H1 (cell line): ENCODE data around the gene APMAP. TPM values are rescaled to one million over a fixed set of nuclear protein-coding genes. Genes with fewer than 3 reads are reported as not detected.

Experiments used
- CTCF ChIA-PET: fragments of 300-600 bp; sonication (Branson Sonifier 250); formaldehyde crosslinking; loops from one replicate; lab custom pipeline; 2021; ENCODE audit not compliant: partially characterized antibody; lab: Charles Lee
- POLR2A ChIA-PET: fragments of 300-600 bp; sonication (Branson Sonifier 250); formaldehyde crosslinking; loops from one replicate; lab custom pipeline; 2021; ENCODE audit warnings: inconsistent platforms; ENCODE audit not compliant: partially characterized antibody; lab: Charles Lee
- DNase-seq, 2 experiments: peaks; one replicate each; pipeline versions ENCODE4 v3.0.0 to v3.0.0-alpha.2; 2010 to 2022; ENCODE audit warnings: low spot score in 2 of 2, low read depth in 1 of 2, mixed read lengths in 1 of 2
- FAIRE-seq: peaks from 2 replicates; lab custom pipeline; 2011; peaks lifted over from hg19 to GRCh38; lab: Jason Lieb, UNC
- H2AFZ ChIP-seq: 2 replicates; pipeline ENCODE4 v1.8.1; 2012; ENCODE audit warnings: low read length, inconsistent platforms
- H2AK5ac ChIP-seq: 2 replicates; pipeline ENCODE4 v1.6.1; 2013; ENCODE audit warnings: low read depth, low read length
- H2BK120ac ChIP-seq: replicated peaks from 2 replicates; pipeline ENCODE3; 2013; ENCODE audit warnings: low read depth, low read length, inconsistent platforms
- H2BK12ac ChIP-seq: 2 replicates; pipeline ENCODE4 v1.6.1; 2013; ENCODE audit warnings: low read depth, low read length
- H2BK15ac ChIP-seq: 2 replicates; pipeline ENCODE4 v1.6.1; 2013; ENCODE audit warnings: low read length
- H2BK20ac ChIP-seq: 2 replicates; pipeline ENCODE4 v1.6.1; 2013; ENCODE audit warnings: low read length
- H2BK5ac ChIP-seq: 2 replicates; pipeline ENCODE4 v1.6.1; 2013; ENCODE audit warnings: low read depth, low read length
- H3K14ac ChIP-seq: 2 replicates; pipeline ENCODE4 v1.6.1; 2013; ENCODE audit warnings: inconsistent platforms; ENCODE audit not compliant: insufficient read length
- H3K18ac ChIP-seq: 2 replicates; pipeline ENCODE4 v1.6.1; 2013; ENCODE audit warnings: low read length; ENCODE audit errors: extremely low read depth
- H3K23ac ChIP-seq: 2 replicates; pipeline ENCODE4 v1.6.1; 2013; ENCODE audit warnings: inconsistent platforms; ENCODE audit not compliant: insufficient read length
- H3K23me2 ChIP-seq: 2 replicates; pipeline ENCODE4 v1.6.1; 2013; ENCODE audit warnings: low read depth, low read length
- H3K27ac ChIP-seq: 2 replicates; pipeline ENCODE4 v1.6.1; 2011; ENCODE audit warnings: low read depth, low read length, inconsistent platforms
- H3K27me3 ChIP-seq, 4 experiments: replicated peaks in 1 of 4; 1 replicate in 1 of 4; 2 replicates in 3 of 4; pipeline versions ENCODE4 v1.6.1 to v1.8.1; 2011 to 2013; ENCODE audit warnings: low read length in 3 of 4, mild to moderate bottlenecking in 3 of 4, inconsistent platforms in 2 of 4, mixed read lengths in 2 of 4, moderate library complexity in 1 of 4; ENCODE audit not compliant: control insufficient read depth in 3 of 4, insufficient read depth in 3 of 4; ENCODE audit errors: extremely low read depth in 1 of 4
- H3K36me3 ChIP-seq, 4 experiments: 2 replicates each; pipeline versions ENCODE4 v1.6.1 to v1.8.1; 2011 to 2013; ENCODE audit warnings: mild to moderate bottlenecking in 4 of 4, low read length in 3 of 4, moderate library complexity in 2 of 4, control low read depth in 1 of 4, inconsistent platforms in 1 of 4; ENCODE audit not compliant: insufficient read depth in 4 of 4, control insufficient read depth in 2 of 4
- H3K4ac ChIP-seq: replicated peaks from 2 replicates; pipeline ENCODE3; 2013; ENCODE audit warnings: low read length, low read depth, mixed read lengths, inconsistent platforms; ENCODE audit not compliant: insufficient read length
- H3K4me1 ChIP-seq, 4 experiments: replicated peaks in 1 of 4; 1 replicate in 1 of 4; 2 replicates in 3 of 4; pipeline versions ENCODE4 v1.6.1 to v1.8.1; 2011 to 2013; ENCODE audit warnings: low read length in 3 of 4, inconsistent platforms in 2 of 4, mixed read lengths in 1 of 4; ENCODE audit not compliant: insufficient read depth in 4 of 4, control insufficient read depth in 3 of 4
- H3K4me2 ChIP-seq, 2 experiments: 2 replicates each; pipeline versions ENCODE4 v1.6.1 to v1.8.1; 2011 to 2013; ENCODE audit warnings: low read depth in 2 of 2, low read length in 2 of 2, control low read depth in 1 of 2, inconsistent platforms in 1 of 2, mild to moderate bottlenecking in 1 of 2; ENCODE audit not compliant: insufficient read depth in 1 of 2
- H3K4me3 ChIP-seq, 4 experiments: fragments of 200-600, 300-600 bp in 1 of 4; sonication (generic), shearing (Covaris generic), sonication (Bioruptor Twin) in 1 of 4; 2 replicates each; pipeline versions ENCODE4 v1.5.1 to v1.8.1; 2011 to 2016; ENCODE audit warnings: low read length in 4 of 4, low read depth in 3 of 4, control low read depth in 2 of 4, inconsistent platforms in 2 of 4, mild to moderate bottlenecking in 2 of 4, mixed read lengths in 1 of 4, moderate library complexity in 1 of 4; ENCODE audit not compliant: insufficient read depth in 2 of 4; ENCODE audit errors: extremely low read depth in 1 of 4
- H3K56ac ChIP-seq: replicated peaks from 2 replicates; pipeline ENCODE3; 2013; ENCODE audit warnings: low read depth, mild to moderate bottlenecking, mixed read lengths, low read length, inconsistent platforms; ENCODE audit not compliant: insufficient read length
- H3K79me1 ChIP-seq: 2 replicates; pipeline ENCODE4 v1.6.1; 2013; ENCODE audit warnings: low read depth, low read length, control low read depth
- H3K79me2 ChIP-seq, 2 experiments: 2 replicates each; pipeline versions ENCODE4 v1.6.1 to v1.8.1; 2012 to 2013; ENCODE audit warnings: low read length in 2 of 2, mild to moderate bottlenecking in 2 of 2, inconsistent platforms in 1 of 2; ENCODE audit not compliant: insufficient read depth in 2 of 2, control insufficient read depth in 1 of 2
- H3K9ac ChIP-seq, 4 experiments: replicated peaks in 1 of 4; 1 replicate in 1 of 4; 2 replicates in 3 of 4; pipeline versions ENCODE4 v1.6.1 to v1.8.1; 2011 to 2013; ENCODE audit warnings: low read depth in 3 of 4, low read length in 3 of 4, control low read depth in 2 of 4, mild to moderate bottlenecking in 2 of 4, moderate library complexity in 2 of 4, inconsistent platforms in 1 of 4; ENCODE audit errors: extremely low read depth in 1 of 4
- H3K9me3 ChIP-seq, 2 experiments: 2 replicates each; pipeline versions ENCODE4 v1.6.1 to v1.8.1; 2012 to 2013; ENCODE audit warnings: mild to moderate bottlenecking in 2 of 2, moderate library complexity in 2 of 2, control low read depth in 1 of 2, inconsistent platforms in 1 of 2, low read depth in 1 of 2, low read length in 1 of 2, mixed read lengths in 1 of 2; ENCODE audit not compliant: insufficient read depth in 2 of 2
- H4K20me1 ChIP-seq, 2 experiments: replicated peaks in 1 of 2; 2 replicates each; pipeline versions ENCODE3 to v1.8.1; 2011 to 2013; ENCODE audit warnings: inconsistent platforms in 2 of 2, low read length in 2 of 2, mild to moderate bottlenecking in 1 of 2; ENCODE audit not compliant: insufficient read depth in 2 of 2, control insufficient read depth in 1 of 2
- H4K5ac ChIP-seq: 2 replicates; pipeline ENCODE4 v1.6.1; 2013; ENCODE audit warnings: low read length, low read depth, mixed read lengths, inconsistent platforms; ENCODE audit not compliant: insufficient read length
- H4K8ac ChIP-seq: 2 replicates; pipeline ENCODE4 v1.8.0; 2013; ENCODE audit warnings: mild to moderate bottlenecking, moderate library complexity, low read length, inconsistent platforms; ENCODE audit not compliant: insufficient read depth; ENCODE audit errors: extremely low read depth
- H4K91ac ChIP-seq: replicated peaks from 2 replicates; pipeline ENCODE3; 2013; ENCODE audit warnings: low read length, mixed read lengths, inconsistent platforms; ENCODE audit not compliant: insufficient read length
- CEBPB ChIP-seq: IDR thresholded peaks from 2 replicates; pipeline ENCODE4 v1.6.1; 2012; ENCODE audit warnings: low read depth, low read length
- CHD1 ChIP-seq: IDR thresholded peaks from 2 replicates; pipeline ENCODE4 v1.6.1; 2012; ENCODE audit warnings: low read depth, low read length, improper control_type of control experiment
- CTCF ChIP-seq, 3 experiments: IDR thresholded peaks; 1 replicate in 2 of 3; 2 replicates in 1 of 3; pipeline versions ENCODE4 v1.5.1 to v1.6.1; 2011; ENCODE audit warnings: low read length in 3 of 3, mild to moderate bottlenecking in 3 of 3, inconsistent platforms in 2 of 3, low read depth in 1 of 3, moderate library complexity in 1 of 3; ENCODE audit not compliant: insufficient read depth in 1 of 3; ENCODE audit errors: control extremely low read depth in 1 of 3
- E2F6 ChIP-seq: IDR thresholded peaks from 2 replicates; pipeline ENCODE4 v1.6.1; 2012; ENCODE audit warnings: inconsistent platforms
- JUND ChIP-seq: IDR thresholded peaks from 2 replicates; pipeline ENCODE4 v1.6.1; 2011; ENCODE audit warnings: mild to moderate bottlenecking, improper control_type of control experiment, low read length
- NANOG ChIP-seq: IDR thresholded peaks from 2 replicates; pipeline ENCODE4 v1.6.1; 2011; ENCODE audit warnings: low read length, low read depth, mild to moderate bottlenecking, inconsistent platforms; ENCODE audit not compliant: insufficient read depth, poor library complexity, severe bottlenecking
- SIN3A ChIP-seq, 2 experiments: IDR thresholded peaks in 1 of 2; conservative IDR thresholded peaks in 1 of 2; 2 replicates each; pipeline ENCODE4 v1.6.1; 2011 to 2012; ENCODE audit warnings: low read length in 2 of 2, improper control_type of control experiment in 1 of 2, low read depth in 1 of 2, mild to moderate bottlenecking in 1 of 2
- TCF12 ChIP-seq: IDR thresholded peaks from 2 replicates; pipeline ENCODE4 v1.6.1; 2011; ENCODE audit warnings: low read depth, mild to moderate bottlenecking, low read length
- USF2 ChIP-seq: IDR thresholded peaks from 2 replicates; pipeline ENCODE4 v1.6.1; 2011; ENCODE audit warnings: low read length, improper control_type of control experiment
- whole genome bisulfite sequencing, 2 experiments: shearing (Covaris generic) in 1 of 2; methylation state at CpG; one replicate each; pipeline versions ENCODE4 v1.1.6 to v1.1.7; 2013 to 2015; ENCODE audit warnings: low lambda C conversion rate in 2 of 2, mixed read lengths in 2 of 2, inconsistent platforms in 1 of 2, low coverage in 1 of 2, missing lambda C conversion rate in 1 of 2; ENCODE audit not compliant: insufficient replicate concordance in 2 of 2, insufficient coverage in 1 of 2, insufficient read length in 1 of 2; ENCODE audit errors: extremely low coverage in 1 of 2, missing lambda C conversion rate in 1 of 2; 5-methylcytosine and 5-hydroxymethylcytosine counted together
- polyA plus RNA-seq, 7 experiments: library from polyadenylated mRNA; depleted of rRNA in 3 of 7; stranded (reverse) in 5 of 7; unstranded in 2 of 7; fragments of >200 nt in 5 of 7; fragments of 200-250 nt in 2 of 7; gene quantifications; 1 replicate in 5 of 7; 2 replicates in 1 of 7; 4 replicates in 1 of 7; pipeline versions ENCODE4 v1.2.1 to v1.2.3, GENCODE V29; 2011 to 2013; ENCODE audit warnings: missing spikeins in 2 of 7, mixed read lengths in 2 of 7
- total RNA-seq: library from RNA; stranded (reverse); fragmentation: NEBNext Ultra II Directional; extraction: Animal tissue kit (Norgen Biotek cat#: 25700); gene quantifications from 2 replicates; pipeline ENCODE4 v1.2.1, GENCODE V29; 2021

APMAP gene
- total and polyA plus RNA-seq, 2 of the 8 experiments (the other 6 are each of a cell fraction or from before 2014, with no cell fraction given), result 31.3 to 66.0 TPM

GRCh38 chr20:24942679-24943078, 49.9 kb downstream of the APMAP start:
- Histone ChIP-seq H2AFZ (no peak overlapping the region), H3K23ac (no peak overlapping the region), H3K79me2 (no peaks in the 10 kb centered on the region), H3K4me3 (no peak overlapping the region), H3K9me3 (0 out of 4 replicates have a peak, but pooled peaks cover 0 to 9% of the 10 kb centered on the region in 2 experiments), H3K79me1 (no peaks in the 10 kb centered on the region), H3K4ac (no peak overlapping the region), H2AK5ac (no peak overlapping the region), H3K4me1 (no peaks in the 10 kb centered on the region), H2BK20ac (no peak overlapping the region), H3K18ac (no peak overlapping the region), H3K27ac (no peak overlapping the region), H3K23me2 (no peaks in the 10 kb centered on the region), H3K56ac (no peak overlapping the region), H3K14ac (no peak overlapping the region), H4K20me1 (no peaks in the 10 kb centered on the region), H3K9ac (no peak overlapping the region), H3K36me3 (no peaks in the 10 kb centered on the region), H4K5ac (no peak overlapping the region), H4K8ac (no peak overlapping the region), H4K91ac (no peak overlapping the region), H2BK12ac (no peak overlapping the region), H3K4me2 (no peak overlapping the region), H2BK120ac (no peak overlapping the region), H3K27me3 (no peaks in the 10 kb centered on the region), H2BK15ac (no peak overlapping the region), H2BK5ac (no peak overlapping the region)
- FAIRE-seq, result no peak
- peak in 1 of 2 experiments; percentile 20 for DNase-seq
- 81% methylated on average over 6 of the region's 6 CpGs; no CpG with 5 or more reads in 1 of the 2 experiments for WGBS, 2 experiments
- ChIA-PET POLR2A (interaction anchor here (1.0 kb wide), 1 partner anchor 12 kb away, joined by 3 read pairs; no protein-coding TSS in a partner anchor), CTCF (interaction anchor here (0.9 to 3.6 kb wide), 2 partner anchors 12 to 841 kb away, joined by 3 to 16 read pairs; no protein-coding TSS in a partner anchor)
- TF ChIP-seq CHD1, result no peak
- TF ChIP-seq JUND, result no peak
- TF ChIP-seq E2F6, result no peak
- TF ChIP-seq CEBPB, result no peak
- no peak for TF ChIP-seq USF2
- no peak for TF ChIP-seq CTCF (IDR thresholded peaks at IDR 0.05; ENCODE audit: control extremely low read depth in 1 of 3, insufficient read depth in 1 of 3, low read depth in 1 of 3, low read length in 3 of 3)
- TF ChIP-seq SIN3A (conservative IDR thresholded peaks at IDR 0.05 in 1 of 2, IDR thresholded peaks at IDR 0.05 in 1 of 2; ENCODE audit: low read depth in 1 of 2, low read length in 2 of 2), result no peak
- no peak for TF ChIP-seq NANOG
- TF ChIP-seq TCF12, result no peak
